KG1 (cell line): Measurements from ENCODE around the gene STOX1.
"Not testable (repeated sequence)": the region's sequence is repeated elsewhere in the genome, so short reads cannot be mapped to it uniquely, and the experiment has no call there.

Source experiments
- DNase-seq: peaks from one replicate; lab custom pipeline; 2025; lab: John Stamatoyannopoulos, UW

STOX1 gene, protein sequence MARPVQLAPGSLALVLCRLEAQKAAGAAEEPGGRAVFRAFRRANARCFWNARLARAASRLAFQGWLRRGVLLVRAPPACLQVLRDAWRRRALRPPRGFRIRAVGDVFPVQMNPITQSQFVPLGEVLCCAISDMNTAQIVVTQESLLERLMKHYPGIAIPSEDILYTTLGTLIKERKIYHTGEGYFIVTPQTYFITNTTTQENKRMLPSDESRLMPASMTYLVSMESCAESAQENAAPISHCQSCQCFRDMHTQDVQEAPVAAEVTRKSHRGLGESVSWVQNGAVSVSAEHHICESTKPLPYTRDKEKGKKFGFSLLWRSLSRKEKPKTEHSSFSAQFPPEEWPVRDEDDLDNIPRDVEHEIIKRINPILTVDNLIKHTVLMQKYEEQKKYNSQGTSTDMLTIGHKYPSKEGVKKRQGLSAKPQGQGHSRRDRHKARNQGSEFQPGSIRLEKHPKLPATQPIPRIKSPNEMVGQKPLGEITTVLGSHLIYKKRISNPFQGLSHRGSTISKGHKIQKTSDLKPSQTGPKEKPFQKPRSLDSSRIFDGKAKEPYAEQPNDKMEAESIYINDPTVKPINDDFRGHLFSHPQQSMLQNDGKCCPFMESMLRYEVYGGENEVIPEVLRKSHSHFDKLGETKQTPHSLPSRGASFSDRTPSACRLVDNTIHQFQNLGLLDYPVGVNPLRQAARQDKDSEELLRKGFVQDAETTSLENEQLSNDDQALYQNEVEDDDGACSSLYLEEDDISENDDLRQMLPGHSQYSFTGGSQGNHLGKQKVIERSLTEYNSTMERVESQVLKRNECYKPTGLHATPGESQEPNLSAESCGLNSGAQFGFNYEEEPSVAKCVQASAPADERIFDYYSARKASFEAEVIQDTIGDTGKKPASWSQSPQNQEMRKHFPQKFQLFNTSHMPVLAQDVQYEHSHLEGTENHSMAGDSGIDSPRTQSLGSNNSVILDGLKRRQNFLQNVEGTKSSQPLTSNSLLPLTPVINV

DNA sequence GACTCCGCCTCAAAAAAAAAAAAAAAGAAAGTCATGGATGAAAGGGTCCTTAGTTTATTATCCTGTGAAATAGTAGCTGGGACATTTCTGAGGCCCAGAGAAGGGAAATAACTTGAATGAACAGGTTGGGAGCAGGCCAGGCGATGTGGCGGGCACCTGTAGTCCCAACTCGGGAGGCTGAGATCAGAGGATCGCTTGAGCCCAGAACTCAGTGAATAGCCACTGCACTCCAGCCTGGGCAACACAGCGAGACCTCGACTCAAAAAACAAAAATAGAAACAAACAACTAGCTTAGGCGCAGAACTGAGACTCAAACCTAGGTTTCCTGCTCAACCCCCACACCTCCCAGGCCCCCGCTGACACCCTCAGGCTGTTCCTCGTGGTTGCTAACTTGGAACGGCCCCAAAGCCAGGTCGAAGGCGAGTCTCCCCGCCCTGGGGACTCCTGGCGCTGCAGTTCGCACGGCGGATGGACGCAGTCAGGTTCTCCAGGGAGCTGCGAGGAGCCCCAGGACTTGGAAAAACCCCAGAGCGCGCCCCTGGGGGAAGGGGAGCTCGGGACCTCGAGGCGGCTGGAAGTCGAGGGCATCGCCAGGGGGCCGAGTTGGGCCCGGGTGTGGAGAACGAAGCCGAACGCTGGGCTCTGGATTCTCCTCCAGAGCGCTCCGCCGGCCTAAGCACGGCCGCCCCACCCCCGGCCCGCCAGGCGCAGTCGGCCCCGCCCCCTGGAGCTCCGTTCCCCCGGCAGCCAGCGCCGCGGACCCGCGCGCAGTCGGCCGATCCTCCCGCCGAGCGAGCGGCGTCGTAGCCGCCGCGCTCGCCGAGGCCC, at the start of gene STOX1:
STOX1 (plus strand) TSS at position 768 of the 828 bp plus-strand sequence. CDS start 93 bp downstream, outside the sequence.
- DNase-seq, result no peak

DNA sequence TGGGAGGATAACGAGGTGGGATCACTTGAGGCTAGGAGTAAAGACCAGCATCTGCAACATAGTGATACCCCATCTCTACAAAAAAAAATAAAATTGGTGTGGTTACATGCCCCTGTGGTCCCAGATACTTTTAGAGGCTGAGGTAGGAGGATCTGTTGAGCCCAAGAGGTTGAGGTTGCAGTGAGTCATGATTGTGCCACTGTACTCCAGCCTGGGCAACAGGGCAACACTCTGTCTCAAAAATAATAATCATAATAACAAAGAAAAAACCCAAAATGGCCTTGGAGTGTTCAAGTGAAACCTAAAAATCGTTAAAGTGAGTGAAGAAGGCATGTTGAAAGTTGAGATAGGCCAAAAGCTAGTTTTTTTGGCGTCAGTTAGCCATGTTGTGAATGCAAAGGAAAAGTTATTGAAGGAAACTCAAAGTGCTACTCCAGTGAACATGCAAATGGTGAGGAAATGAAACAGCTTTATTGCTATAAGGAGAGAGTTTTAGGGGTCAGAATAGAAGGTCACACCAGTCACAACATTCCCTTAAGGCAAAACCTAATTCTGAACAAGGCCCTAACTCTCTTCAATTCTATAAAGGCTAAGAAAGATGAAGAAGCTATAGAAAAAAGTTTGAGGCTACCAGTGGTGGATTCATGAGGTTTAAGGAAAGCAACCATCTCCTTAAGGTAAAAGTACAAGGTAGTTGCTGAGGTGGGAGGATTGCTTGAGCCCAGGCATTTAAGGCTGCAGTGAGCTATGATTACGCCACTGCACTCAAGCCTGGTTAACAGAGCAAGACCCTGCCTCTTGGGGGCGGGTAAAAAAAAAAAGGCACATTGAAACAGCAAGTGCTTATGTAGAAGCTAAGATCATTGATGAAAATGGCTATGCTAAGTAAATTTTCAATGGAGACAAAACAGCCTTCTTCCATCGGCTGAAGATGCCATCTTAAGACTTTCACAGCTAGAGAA, 45.4 kb upstream of the STOX1 start:
- no peak for DNase-seq

DNA sequence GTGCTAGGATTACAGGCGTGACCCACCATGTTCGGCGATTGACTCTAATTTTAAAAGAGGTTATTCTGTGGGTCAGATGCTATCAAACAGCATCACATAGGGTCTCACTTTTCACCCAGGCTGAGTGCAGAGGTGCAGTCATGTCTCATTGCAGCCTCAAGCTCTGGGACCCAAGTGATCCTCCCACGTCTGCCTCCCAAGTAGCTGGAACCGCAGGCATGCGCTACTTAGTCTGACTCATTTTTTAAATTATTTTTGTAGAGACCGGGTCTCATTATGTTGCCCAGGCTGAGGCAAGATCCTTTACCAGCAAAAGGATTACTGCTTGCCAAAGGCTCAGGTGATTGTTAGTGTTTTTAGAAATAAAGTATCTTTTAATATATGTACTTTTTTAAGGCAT, 42.9 kb upstream of the STOX1 start:
- DNase-seq, result no peak

DNA sequence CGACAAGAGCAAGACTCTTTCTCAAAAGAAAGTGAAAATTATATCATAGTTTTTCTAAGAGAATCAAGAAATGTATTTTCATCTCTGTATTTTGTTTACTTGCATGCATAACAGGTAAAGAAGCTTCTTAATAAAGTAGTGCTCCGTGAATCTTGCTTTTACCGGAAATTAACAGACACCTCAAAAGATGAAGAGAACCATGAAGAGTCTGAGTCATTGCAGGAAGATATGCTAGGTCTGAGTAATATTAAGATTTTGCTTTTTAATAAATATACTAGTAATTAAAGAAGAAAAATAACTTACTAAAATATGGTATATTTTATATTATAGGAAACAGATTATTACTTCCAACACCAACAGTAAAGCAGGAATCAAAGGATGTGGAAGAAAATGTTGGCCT, 39.5 kb upstream of the STOX1 start:
- DNase-seq, result no peak

DNA sequence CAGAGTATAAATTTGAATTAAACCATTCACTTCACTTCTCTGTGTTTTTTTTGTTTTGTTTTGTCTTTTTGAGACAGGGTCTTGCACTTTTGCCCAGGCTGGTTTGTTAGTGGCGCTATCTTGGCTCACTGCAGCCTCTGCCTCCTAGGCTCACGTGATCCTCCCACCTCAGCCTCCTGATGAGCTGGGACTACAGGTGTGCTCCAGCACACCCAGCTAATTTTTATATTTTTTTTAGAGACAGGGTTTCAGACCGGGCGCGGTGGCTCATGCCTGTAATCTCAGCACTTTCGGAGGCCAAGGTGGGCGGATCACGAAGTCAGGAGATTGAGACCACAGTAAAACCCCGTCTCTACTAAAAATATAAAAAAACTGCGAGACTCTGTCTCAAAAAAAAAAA, 36.9 kb upstream of the STOX1 start:
- DNase-seq, result no peak

DNA sequence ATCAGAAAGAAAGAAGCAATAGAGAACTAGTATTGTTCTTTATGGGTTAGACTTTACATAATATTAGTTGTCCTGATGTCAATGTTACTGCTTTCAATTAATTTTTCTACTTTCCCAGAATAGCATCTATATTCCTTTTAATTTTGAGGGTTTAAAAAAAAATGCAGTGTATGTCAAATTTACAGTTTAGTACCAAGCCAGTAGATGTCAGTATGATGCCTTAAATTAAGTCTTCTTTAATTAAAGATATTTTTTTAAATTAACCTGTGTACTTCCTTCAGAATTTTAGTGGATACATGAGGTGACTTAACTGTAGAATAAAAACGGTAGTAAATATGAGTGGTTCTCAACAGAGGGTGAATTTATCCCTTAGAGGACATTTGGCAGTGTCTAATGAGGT, 35.2 kb upstream of the STOX1 start:
- DNase-seq, result no peak

DNA sequence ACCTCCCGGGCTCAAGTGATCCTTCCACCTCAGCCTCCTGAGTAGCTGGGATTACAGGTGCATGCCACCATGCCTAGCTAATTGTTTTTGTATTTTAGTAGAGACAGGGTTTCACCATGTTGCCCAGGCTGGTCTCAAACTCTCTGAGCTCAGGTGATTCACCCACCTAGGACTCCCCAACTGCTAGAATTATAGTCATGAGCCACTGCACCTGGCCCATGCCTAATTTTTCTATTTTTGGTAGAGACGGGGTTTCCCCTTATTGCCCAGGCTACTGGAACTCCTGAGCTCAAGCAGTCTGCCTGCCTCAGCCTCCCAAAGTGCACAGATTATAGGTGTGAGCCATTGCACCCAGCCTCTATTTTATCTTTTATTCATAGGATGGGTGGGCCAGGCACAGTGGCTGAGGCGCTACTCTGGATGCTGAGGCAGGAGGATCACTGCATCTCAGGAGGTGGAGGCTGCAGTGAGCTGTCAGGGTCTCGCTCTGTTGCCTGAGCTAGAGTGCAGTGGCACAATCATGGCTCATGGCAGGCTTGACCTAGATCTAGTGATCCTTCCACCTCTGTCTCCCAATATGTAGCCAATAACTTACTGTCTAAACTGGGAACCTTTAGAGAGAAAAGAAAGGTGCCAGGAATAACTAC, 31.3 kb upstream of the STOX1 start:
- DNase-seq, result no peak

DNA sequence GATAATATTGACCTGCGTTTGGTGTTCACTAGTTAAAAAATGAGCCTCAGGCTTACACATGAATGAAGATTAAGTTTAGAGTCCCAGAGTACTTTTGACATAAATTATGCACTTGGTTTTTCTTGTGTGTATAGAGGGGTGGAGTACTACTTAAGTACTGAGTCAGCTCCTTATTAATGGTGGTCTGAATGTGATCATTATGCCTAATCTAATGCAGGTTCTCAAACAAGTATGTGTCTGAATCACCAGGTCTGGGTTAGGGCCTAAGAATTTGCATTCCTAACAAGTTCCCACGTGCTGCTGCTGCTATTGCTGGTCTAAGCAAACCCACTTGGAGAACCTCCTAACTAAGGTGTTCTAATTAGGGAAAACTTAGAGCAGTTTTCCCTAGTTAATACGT, 30.7 kb upstream of the STOX1 start:
- DNase-seq, result no peak

DNA sequence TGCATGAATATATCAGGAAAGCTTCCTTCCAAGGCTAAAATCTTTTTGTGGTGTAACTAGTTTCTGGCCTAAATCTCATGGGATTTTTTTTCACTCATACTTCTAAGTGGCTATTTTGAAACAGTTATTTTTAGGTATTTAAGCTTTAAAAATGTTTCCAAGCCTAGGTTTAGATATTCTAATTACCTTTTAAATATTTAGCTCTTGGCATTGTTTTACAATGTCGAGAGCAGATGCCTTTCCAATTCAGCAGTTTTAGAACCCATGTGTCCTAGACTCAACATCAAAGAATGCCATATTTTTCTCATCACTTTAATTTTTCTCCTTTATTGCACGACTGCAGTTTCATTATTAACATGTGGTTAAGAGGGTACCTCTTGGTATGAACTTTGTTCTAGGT, 27.1 kb upstream of the STOX1 start:
- DNase-seq, result no peak

DNA sequence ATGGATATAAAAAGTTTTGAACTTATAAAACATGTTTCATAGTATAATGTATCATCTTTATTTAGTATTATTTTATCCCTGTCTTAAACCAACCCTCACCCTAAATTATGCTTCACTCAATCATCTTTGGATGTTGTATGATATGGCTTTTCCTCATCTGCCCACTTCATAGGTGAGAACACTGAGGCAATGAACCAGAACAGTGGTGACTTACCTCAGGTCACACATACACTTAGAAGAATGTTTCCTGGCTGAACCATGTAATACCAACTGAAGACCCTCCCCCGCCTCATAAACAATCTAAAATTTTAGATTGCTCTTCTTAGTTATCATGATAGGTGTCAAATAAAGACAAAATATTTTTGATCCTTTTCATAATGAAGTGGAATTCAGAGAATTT, 22.6 kb upstream of the STOX1 start:
- no peak for DNase-seq

DNA sequence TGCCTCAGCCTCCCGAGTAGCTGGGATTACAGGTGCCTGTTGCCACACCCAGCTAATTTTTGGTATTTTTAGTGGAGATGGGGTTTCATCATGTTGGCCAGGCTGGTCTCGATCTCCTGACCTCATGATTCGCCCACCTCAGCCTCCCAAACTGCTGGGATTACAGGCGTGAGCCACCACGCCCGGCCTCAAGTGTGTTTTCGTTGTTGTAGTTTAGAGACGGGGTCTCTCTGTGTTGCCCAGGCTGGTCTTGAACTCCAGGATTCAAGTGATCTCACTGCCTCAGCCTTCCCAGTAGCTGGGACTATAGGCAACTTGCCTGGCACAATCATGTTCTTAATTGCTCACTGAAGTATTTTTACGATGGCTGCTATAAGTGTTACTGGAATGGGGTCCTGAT, 16.5 kb upstream of the STOX1 start:
- DNase-seq, result not testable (repeated sequence)

DNA sequence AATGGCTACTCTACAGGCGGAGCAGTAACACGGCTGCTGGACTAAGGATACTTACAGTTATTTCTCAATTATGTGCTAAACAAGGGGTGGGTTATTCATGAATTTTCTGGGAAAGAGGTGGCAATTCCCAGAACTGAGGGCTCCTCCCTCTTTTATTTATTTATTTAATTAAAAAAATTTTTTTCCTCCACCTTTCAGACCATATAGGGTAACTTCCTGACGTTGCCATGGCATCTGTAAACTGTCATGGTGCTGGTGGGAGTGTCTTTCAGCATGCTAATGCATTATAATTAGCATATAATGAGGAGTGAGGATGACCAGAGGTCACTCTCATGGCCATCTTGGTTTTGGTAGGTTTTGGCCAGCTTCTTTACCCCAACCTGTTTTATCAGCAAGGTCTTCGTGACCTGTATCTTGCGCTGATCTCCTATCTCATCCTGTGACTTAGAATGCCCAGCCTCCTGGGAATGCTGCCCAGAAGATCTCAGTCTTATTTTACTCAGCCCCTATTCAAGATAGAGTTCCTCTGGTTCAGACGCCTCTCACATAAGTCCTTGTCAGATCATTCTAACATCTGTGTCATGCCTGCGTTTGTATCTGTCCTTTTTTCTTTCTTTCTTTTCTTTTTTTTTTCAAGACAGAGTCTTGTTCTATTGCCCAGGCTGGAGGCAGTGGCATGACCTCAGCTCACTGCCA, 15.9 kb upstream of the STOX1 start:
- no peak for DNase-seq

DNA sequence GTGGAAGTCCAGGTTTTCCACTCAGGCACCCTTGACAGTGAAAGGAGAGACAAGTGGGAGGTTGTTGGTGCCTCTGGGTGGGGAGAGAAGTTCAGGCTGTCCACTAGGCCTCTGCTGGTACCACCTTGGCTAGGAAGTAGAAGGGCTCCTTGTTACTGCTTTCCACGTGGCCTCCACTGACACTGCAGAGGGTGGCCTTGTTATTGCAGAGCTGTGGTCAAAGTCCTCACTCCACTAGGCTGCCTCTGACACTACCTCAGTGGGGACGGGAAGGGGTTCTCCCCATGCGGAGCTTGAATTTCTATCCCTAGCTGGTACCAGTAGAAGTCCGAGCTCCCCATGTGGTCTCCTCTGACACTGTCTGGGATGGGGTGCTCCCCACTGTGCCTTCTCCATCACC, 14.9 kb upstream of the STOX1 start:
- DNase-seq, result no peak

DNA sequence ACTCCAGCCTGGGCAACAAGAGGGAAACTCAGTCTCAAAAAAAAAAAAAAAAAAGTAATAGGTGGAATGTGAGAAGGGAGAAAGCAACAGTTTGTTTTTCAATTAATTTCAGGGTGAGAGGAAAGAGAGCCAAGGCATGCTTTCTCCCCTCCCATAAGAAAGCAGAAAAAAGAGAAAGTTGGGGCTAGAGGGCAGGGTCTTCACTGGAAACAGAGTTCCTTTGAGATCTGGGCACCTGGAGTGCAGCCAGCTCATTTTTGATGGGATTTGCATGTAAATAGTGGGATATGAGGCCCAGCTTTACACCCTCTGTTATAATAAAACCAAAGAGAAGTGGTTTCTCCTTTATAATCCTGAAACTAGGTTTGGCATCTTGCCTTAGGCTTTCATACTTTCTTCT, 13.8 kb upstream of the STOX1 start:
- DNase-seq, result no peak

DNA sequence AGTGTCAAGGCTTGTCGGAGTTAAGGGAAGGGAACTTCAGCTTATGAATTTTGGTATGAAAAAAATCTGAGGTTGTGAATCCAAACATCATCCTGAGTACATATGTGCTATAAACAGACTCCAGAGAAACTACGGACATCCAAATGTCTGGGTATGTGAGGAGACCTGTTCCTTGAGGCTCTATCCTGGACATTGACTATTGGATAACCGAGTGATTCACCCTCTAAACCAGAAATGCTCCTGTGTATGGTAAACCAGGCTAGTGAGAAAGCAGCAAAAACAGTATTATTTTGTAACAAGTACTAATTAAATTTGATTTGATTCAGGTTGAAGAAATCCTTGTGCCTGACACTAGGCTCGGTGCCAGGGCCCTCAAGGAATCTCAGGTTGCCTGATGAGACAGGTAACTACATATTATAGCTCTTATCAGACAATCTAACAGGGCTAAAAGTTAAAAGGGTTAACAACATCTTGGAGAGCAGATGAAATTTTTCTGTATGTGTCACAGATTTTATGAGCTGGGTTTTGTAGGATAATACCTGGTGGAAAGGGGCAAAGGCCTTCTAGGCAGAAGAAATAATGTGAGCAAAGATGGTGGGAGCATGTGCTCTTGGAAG, 10.4 kb upstream of the STOX1 start:
- DNase-seq, result no peak

DNA sequence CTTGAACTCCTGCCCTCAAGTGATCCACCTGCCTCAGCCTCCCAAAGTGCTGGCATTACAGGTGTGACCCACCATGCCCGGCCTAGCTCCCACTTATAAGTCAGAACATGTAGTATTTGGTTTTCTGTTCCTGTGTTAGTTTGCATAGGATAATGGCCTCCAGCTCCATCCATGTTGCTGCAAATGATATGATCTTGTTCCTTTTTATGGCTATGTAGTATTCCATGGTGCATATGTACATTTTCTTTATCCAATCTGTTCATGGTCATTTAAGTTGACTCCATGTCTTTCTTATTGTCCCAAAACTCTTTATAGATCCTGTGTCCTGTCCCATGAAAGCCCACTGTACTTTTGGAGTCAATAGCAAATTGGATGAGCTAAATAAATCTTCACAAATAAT, 7.0 kb upstream of the STOX1 start:
- not testable (repeated sequence) for DNase-seq

DNA sequence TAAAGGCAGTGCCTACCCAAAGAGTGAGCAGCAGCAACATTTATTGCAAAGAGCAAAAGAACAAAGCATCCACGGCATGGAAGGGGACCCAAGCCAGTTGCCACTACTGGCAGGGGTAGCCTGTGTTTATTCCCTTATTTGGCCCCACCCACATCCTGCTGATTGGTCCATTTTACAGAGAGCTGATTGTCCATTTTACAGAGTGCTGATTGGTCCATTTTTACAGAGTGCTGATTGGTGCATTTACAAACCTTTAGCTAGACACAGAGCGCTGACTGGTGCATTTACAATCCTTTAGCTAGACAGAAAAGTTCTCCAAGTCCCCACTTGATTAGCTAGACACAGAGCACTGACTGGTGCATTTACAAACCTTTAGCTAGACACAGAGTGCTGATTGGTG, 4.7 kb upstream of the STOX1 start:
- DNase-seq, result not testable (repeated sequence)

DNA sequence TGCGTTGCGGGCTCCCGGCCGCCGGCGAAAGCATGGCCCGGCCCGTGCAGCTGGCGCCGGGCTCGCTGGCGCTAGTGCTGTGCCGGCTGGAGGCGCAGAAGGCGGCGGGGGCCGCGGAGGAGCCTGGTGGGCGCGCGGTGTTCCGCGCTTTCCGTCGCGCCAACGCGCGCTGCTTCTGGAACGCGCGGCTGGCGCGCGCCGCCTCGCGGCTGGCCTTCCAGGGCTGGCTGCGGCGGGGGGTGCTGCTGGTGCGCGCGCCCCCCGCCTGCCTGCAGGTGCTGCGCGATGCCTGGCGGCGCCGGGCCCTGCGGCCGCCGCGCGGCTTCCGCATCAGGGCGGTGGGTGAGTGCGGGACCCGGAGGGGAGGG, 245 bp downstream of the STOX1 start:
- not testable (repeated sequence) for DNase-seq

DNA sequence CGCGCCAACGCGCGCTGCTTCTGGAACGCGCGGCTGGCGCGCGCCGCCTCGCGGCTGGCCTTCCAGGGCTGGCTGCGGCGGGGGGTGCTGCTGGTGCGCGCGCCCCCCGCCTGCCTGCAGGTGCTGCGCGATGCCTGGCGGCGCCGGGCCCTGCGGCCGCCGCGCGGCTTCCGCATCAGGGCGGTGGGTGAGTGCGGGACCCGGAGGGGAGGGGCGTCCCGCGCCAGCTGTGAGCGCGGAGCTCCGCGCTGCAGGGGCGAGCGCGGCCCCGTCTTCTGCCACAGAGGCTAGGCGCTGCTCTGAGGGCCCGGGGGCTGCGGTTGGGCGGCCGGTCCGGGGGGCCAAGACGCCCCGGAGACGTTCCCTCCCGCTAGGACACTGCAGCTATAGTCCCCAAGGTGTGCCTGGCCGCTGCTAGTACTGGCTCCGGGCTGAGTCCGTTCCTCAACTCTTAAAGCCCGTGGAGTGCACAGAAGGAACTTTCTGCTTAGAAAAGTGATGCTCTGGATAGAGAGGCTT, 811 bp downstream of the STOX1 start:
- not testable (repeated sequence) for DNase-seq
